NCI-H2227 (cell line): ENCODE measurements around the gene QSOX1.

ENCODE experiments used
- DNase-seq: peaks from one replicate; lab custom pipeline; 2025; ENCODE audit not compliant: unreplicated experiment; lab: John Stamatoyannopoulos, UW

The QSOX1 gene

DNA sequence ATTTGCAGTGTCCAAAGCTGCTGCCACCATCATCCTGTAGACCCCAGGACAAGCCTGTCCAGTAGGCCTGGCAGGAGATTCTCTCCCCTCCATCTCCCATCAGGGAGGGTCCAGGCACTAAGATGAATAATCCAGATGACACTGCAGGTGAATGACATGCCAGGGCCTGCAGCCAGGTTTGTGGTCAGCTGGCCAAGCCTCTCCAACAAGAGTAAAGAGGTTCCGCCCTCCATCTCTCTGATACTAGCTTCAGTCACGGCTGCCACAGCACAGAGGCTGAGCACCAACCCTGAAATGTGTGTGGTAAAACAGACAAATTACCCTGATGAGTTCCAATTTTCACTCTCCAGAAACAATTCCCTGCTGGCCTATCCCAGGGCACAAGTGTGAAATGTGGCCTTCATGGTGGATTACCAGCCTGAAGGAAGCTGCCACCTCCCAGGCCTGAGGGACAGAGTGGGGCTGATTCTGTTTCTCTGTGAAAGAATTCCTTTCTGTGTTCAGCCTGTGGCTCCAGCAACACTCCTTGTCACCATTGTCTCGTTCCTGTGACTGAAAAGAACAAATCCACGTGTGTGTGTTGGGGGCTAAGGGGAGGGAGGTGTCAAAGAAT, 55.4 kb downstream of the QSOX1 start:
- no peak for DNase-seq

- no peak for DNase-seq
Measured at GRCh38 chr1:180211156-180211859, 56.6 kb downstream of the QSOX1 start.

DNA sequence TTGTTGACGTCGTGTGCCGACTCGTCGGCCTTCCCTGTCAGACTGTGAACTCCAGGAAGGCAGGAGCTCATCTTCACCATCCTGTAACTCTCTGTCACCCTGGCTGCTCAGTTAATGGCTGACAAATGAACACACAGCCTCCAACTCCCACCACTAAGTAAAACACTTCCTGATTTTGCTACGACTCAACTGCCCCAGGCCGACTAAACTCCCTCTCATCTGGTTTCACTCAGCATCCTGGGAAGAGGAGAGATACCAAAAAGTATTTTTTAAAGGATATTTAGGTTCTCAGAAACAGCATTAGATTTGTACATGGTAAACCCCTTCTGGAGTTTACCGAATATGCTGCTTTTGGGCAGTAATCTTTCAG, 57.2 kb downstream of the QSOX1 start:
- DNase-seq = no peak

- peak; percentile 87 for DNase-seq
Measured at GRCh38 chr1:180213401-180214170, 58.9 kb downstream of the QSOX1 start.

DNA sequence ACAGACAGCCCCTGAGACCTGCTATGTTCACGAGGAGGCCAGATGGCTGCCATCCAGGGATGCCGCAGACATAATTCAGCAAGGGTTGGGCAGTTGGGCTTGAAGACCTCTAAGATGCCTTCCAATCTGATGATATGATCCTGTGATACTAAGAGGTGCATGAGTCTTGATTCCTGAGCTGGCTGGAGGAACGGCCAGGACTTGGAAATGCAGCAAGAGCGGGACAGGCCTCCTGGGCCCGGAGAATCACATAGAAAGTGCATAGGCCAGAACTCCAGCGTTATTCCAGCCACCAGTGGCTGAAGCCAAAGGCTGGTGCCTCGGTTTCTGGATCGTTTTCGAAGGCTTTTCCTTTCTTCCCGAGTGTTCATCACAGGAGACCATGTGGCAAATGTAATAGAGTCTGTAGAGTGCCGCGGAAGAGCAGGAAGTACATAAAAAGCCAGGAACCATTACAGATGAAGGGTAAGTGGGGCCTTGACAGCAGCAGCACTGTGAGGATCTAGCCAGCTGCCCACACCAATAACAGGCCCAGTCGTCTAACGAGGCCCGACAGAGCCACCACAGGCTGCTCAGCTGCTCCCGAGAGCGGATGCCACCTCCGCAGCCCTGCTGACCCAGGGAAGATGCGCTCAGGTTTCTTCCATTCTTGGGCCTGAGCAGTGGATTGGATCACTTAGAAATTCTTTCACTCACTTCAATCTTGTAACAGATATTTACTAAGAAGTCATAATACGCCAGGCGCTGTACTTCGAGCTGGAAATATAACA, 61.4 kb downstream of the QSOX1 start:
- DNase-seq = no peak

GRCh38 chr1:180217006-180217405, 62.3 kb downstream of the QSOX1 start:
- no peak for DNase-seq

- DNase-seq = no peak
Measured at GRCh38 chr1:180218806-180219765, 64.4 kb downstream of the QSOX1 start.

- no peak for DNase-seq
Measured at GRCh38 chr1:180219776-180220175, 65.1 kb downstream of the QSOX1 start.

GRCh38 chr1:180221462-180221861, 66.8 kb downstream of the QSOX1 start:
- DNase-seq = no peak

DNA sequence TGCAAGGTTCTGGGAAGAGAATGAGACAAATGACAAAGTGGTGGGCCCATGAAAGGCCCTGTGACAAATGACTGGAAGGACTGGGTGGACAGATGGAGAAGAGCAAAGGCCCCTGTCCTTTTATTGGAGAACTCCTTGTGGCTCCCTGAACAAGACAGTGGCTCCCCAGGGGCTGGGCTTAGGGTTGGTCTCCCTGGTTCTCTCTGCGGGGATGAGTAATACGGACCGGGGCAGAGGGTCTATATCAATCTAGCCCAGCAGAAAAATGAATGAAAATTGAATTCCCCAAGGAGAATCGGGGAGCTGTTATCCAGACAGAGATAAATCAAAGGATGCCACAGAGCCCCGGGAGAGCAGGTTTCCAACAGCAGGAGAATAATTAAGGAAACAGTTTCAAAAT, 70.2 kb downstream of the QSOX1 start:
- DNase-seq = no peak

- no peak for DNase-seq
Measured at GRCh38 chr1:180225403-180225802, 70.7 kb downstream of the QSOX1 start.

GRCh38 chr1:180227861-180228647, 73.4 kb downstream of the QSOX1 start:
- DNase-seq = no peak

DNA sequence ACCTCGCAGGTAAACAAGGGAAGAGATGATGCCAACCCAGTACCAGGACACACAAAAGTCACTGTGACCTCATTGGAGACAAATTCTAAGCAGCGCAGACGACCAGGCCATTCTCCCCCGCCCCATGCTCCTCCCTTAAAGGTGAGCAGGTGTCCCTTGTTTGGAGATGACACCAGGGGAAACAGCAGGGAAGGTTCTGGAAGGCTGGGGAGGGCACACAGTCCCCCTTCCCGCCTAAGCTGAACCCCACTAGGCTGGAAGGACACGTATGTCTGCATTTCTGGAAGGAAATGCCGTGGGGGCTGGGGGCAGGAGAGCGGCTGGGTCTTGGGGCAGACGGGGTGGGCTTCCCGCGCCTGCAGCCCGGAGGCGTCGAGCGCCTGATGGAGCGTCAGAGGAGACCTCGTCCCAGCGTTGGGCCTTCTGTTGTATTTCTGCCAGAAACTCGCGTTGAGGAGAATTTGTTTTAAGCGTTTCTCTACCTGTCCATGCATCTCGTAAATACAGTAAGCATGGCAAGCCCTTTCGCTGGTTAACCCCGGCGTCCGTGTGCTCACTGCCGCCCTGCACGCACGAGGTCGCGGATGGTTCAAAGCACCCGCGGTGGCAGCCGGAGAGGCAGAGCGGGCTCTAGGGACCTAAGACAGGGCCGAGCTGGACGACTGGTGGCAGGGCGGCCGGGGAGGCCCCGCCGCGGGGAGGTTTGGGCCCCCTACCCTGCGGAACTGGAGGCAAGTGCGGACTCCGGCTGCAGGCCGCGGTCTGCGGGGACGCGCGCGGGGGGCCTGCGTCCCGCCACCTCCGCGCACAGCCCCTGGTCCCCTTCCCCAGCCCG, 74.2 kb downstream of the QSOX1 start:
- DNase-seq = peak; percentile 60

DNA sequence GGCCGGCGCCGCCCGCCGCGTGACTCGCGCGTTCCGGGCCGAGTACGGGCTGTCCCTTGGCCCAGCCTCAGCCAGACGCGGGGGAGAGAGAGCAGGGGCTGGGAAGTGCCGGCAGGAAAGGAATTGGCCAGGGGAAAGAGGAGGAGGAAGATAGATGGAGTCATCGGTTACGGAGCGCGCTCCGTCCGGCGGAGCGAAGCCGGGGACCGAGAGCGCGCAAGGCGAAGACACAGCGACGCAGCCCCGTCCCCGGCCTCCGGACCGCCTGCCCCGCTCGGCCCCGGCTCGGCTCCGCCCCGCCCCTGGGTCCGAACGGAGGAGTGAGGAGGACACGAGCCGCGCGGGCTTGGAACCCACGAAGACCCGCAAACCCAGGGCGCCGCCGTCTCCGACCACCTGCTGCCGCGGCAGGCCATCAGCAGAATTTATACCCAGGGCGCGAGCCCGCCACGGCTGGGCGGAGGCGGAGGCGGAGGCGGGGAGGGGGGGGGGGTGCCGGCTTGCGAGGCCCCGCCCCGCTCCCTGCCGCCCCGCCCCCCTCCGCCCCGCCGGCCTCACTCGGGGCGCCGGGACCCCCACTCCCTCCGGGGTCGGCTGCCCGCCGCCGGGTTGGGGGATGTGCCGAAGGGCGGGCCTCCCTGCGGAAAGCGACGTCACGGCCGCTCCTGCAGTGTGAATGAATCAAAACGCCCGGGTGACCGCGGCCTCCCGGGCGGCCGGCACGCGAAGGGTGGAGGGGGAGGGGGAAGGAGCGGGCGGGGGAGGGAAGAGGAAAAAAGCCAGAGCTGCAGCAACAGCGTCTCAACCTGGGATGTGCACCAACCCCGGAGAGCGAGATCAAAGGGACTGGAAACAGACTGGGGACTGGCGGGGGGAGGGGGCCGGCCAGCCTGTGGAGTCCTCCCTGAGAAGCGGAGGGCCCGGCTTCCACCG, 75.1 kb downstream of the QSOX1 start, which contains the start of gene LHX4:
LHX4 (plus strand) TSS at position 782 of the 933 bp plus-strand sequence. CDS start 266 bp downstream, outside the sequence.
- peak; percentile 71 for DNase-seq

GRCh38 chr1:180230416-180230790, 75.7 kb downstream of the QSOX1 start:
- peak; percentile 67 for DNase-seq

GRCh38 chr1:180230791-180231505, 76.3 kb downstream of the QSOX1 start:
- no peak for DNase-seq

- DNase-seq = peak; percentile 56
Measured at GRCh38 chr1:180231506-180231921, 76.8 kb downstream of the QSOX1 start.
